ENCODE results near the gene ANO1. TPM values are rescaled to one million over a fixed set of nuclear protein-coding genes. Genes with fewer than 3 reads are reported as not detected.

The ANO1 gene
- total RNA-seq, 1 donor from 2014 or later: 3.8 TPM

- Mint-ChIP-seq H3K27me3 (ENCODE audit: unreplicated experiment) (peaks cover 13% of the 10 kb centered on the region), H3K36me3 (ENCODE audit: low read depth, unreplicated experiment) (peaks cover 12% of the 10 kb centered on the region), H3K27ac (ENCODE audit: unreplicated experiment) (peak overlapping the region; percentile 84), H3K9me3 (ENCODE audit: unreplicated experiment) (no peaks in the 10 kb centered on the region), H3K4me3 (ENCODE audit: unreplicated experiment) (peak overlapping the region; percentile 98), H3K4me1 (ENCODE audit: unreplicated experiment) (peaks cover 21% of the 10 kb centered on the region)
- TF ChIP-seq CTCF (IDR thresholded peaks at IDR 0.05; ENCODE audit: unreplicated experiment): no peak
- DNase-seq (ENCODE audit: low spot score): no peak
Measured at GRCh38 chr11:70205049-70205725, 127.1 kb downstream of the ANO1 start.

- H3K36me3 Mint-ChIP-seq (ENCODE audit: low read depth, unreplicated experiment): peaks cover 12% of the 10 kb centered on the region
- H3K4me3 Mint-ChIP-seq (ENCODE audit: unreplicated experiment): peak overlapping the region; percentile 77
- peaks cover 13% of the 10 kb centered on the region for H3K27me3 Mint-ChIP-seq (ENCODE audit: unreplicated experiment)
- H3K9me3 Mint-ChIP-seq (ENCODE audit: unreplicated experiment): no peaks in the 10 kb centered on the region
- DNase-seq (ENCODE audit: low spot score): no peak
- no peak for TF ChIP-seq CTCF (IDR thresholded peaks at IDR 0.05; ENCODE audit: unreplicated experiment)
- no peak overlapping the region for H3K27ac Mint-ChIP-seq (ENCODE audit: unreplicated experiment)
- H3K4me1 Mint-ChIP-seq (ENCODE audit: unreplicated experiment): peaks cover 21% of the 10 kb centered on the region
Measured at GRCh38 chr11:70205766-70206165, 127.6 kb downstream of the ANO1 start.

- Mint-ChIP-seq H3K27me3 (ENCODE audit: unreplicated experiment) (peaks cover 13% of the 10 kb centered on the region), H3K36me3 (ENCODE audit: low read depth, unreplicated experiment) (peaks cover 12% of the 10 kb centered on the region), H3K4me1 (ENCODE audit: unreplicated experiment) (peaks cover 21% of the 10 kb centered on the region), H3K27ac (ENCODE audit: unreplicated experiment) (peak overlapping the region; percentile 5), H3K4me3 (ENCODE audit: unreplicated experiment) (no peak overlapping the region), H3K9me3 (ENCODE audit: unreplicated experiment) (no peaks in the 10 kb centered on the region)
- no peak for DNase-seq (ENCODE audit: low spot score)
- no peak for TF ChIP-seq CTCF (IDR thresholded peaks at IDR 0.05; ENCODE audit: unreplicated experiment)
Measured at GRCh38 chr11:70206226-70206981, 128.3 kb downstream of the ANO1 start.

- Mint-ChIP-seq H3K4me3 (ENCODE audit: unreplicated experiment) (no peak overlapping the region), H3K4me1 (ENCODE audit: unreplicated experiment) (peaks cover 21% of the 10 kb centered on the region), H3K27ac (ENCODE audit: unreplicated experiment) (no peak overlapping the region)
Measured at GRCh38 chr11:70206982-70207376, 128.9 kb downstream of the ANO1 start.

More at GRCh38 chr11:70206982-70207376, 128.9 kb downstream of the ANO1 start:
- Mint-ChIP-seq H3K27me3 (ENCODE audit: unreplicated experiment) (peaks cover 9% of the 10 kb centered on the region), H3K9me3 (ENCODE audit: unreplicated experiment) (no peaks in the 10 kb centered on the region), H3K36me3 (ENCODE audit: low read depth, unreplicated experiment) (peaks cover 12% of the 10 kb centered on the region)
- DNase-seq (ENCODE audit: low spot score): no peak
- no peak for TF ChIP-seq CTCF (IDR thresholded peaks at IDR 0.05; ENCODE audit: unreplicated experiment)

Data from endothelial cell (in vitro differentiated cells).